ENCODE measurements around the gene IL17RD. TPM values are rescaled to one million over a fixed set of nuclear protein-coding genes. Genes with fewer than 3 reads are reported as not detected.

IL17RD gene
- total and polyA plus RNA-seq, 2 of the 4 experiments (the other 2 are of a cell fraction), result 0.72 to 0.92 TPM

DNA sequence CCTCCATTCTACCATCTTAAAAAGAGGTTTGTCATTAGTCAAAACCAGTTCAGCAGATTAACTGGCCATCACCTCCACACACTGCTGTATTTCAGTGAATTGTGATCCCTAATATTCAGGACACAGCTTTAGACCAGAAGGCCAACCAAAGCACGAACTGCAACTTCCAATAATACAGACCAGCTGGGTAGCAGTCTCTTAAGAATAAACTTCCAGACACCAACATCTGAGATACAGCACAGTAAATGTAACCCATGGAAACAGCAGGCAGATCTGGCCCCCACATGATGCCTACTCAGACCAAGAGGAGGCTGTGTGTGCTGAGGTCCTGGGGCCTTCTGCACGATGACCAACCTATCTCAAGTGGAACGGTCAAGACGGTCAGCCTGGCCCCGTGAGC, 69.8 kb downstream of the IL17RD start:
- Histone ChIP-seq H2BK120ac (ENCODE audit: low read depth, low read length) (no peak overlapping the region), H2BK5ac (ENCODE audit: low read depth, low read length, poor library complexity, severe bottlenecking) (no peak overlapping the region), H4K20me1 (ENCODE audit: insufficient read depth, low read length) (no peaks in the 10 kb centered on the region), H4K5ac (ENCODE audit: low read depth, low read length) (no peak overlapping the region), H3K4me1 (ENCODE audit: control insufficient read depth, insufficient read depth, low read length) (peaks cover 12% of the 10 kb centered on the region; the same call in 1 of the 2 replicates), H3K9me1 (ENCODE audit: insufficient read depth, low read length) (no peaks in the 10 kb centered on the region), H3K9ac (ENCODE audit: low read depth, low read length) (no peak overlapping the region), H2AK9ac (replicated peaks; ENCODE audit: low read depth, low read length, poor library complexity) (no peak overlapping the region), H3K4me2 (ENCODE audit: low read depth, low read length) (no peak overlapping the region), H2AFZ (replicated peaks; ENCODE audit: low read length, poor library complexity) (no peak overlapping the region), H3K27ac (ENCODE audit: insufficient read depth, low read length) (no peak overlapping the region), H3K23ac (ENCODE audit: low read depth, low read length) (no peak overlapping the region), H3K14ac (replicated peaks; ENCODE audit: low read depth, low read length) (no peak overlapping the region), H3K36me3 (ENCODE audit: control insufficient read depth, insufficient read depth, low read length) (no peaks in the 10 kb centered on the region), H2BK20ac (ENCODE audit: low read depth, low read length) (no peak overlapping the region), H4K91ac (ENCODE audit: insufficient read depth, low read depth, low read length) (no peak overlapping the region), H3K4me3 (ENCODE audit: insufficient read depth, low read depth, low read length) (no peak overlapping the region), H3K56ac (ENCODE audit: extremely low read depth, insufficient read depth, low read length) (no peak overlapping the region), H3K79me1 (ENCODE audit: low read depth in 1 of 2, low read length in 2 of 2) (no peaks in the 10 kb centered on the region), H3K18ac (ENCODE audit: low read depth, low read length) (no peak overlapping the region), H2AK5ac (ENCODE audit: low read depth, low read length) (no peak overlapping the region), H4K8ac (ENCODE audit: low read depth in 2 of 2, low read length in 2 of 2) (no peak overlapping the region), H2BK15ac (ENCODE audit: low read depth, low read length) (no peak overlapping the region), H3K27me3 (ENCODE audit: control insufficient read depth, insufficient read depth, low read length) (no peaks in the 10 kb centered on the region), H3K9me3 (ENCODE audit: control insufficient read depth, insufficient read depth, low read length) (no peaks in the 10 kb centered on the region), H3K4ac (ENCODE audit: low read depth, low read length) (no peak overlapping the region)
- DNase-seq (no peak), ATAC-seq (ENCODE audit: low read depth) (no peak)
- intact Hi-C loops (cut with micrococcal nuclease), result loop anchor here (10.0 kb wide), 1 partner anchor 391 kb away; no protein-coding TSS in a partner anchor
- no CpG with 5 or more reads among the region's 5 CpGs for WGBS, 2 experiments (ENCODE audit: extremely low coverage in 2 of 2, insufficient read length in 1 of 2)
- TF ChIP-seq MAZ (IDR thresholded peaks at IDR 0.05; ENCODE audit: borderline replicate concordance, low read depth, low read length) (no peak), CEBPB (IDR thresholded peaks at IDR 0.05; ENCODE audit: low read depth, low read length) (no peak)
- BruUV-seq (replicated peaks), result no TSS peak
- dilution Hi-C loops (cut with HindIII; ENCODE audit: low sequenced_read_pairs, unreplicated experiment), result no loop called here
- CTCF ChIA-PET, result interaction anchor here (1.3 kb wide), 1 partner anchor 100 kb away, joined by 5 read pairs; no protein-coding TSS in a partner anchor
- in situ Hi-C loops (cut with MboI; ENCODE audit: low sequenced_read_pairs), result no loop called here
- POLR2A ChIA-PET (ENCODE audit: unreplicated experiment), result no interaction called here
